Measurements from ENCODE around the gene VOPP1.

The VOPP1 gene

GRCh38 chr7:55423891-55424290 lies 148.4 kb downstream of the VOPP1 start:
- H3K4me3 ChIP-seq (ENCODE audit: low read depth, low read length): no peak overlapping the region
- DNase-seq (ENCODE audit: low read depth): no peak
- TF ChIP-seq CTCF (IDR thresholded peaks at IDR 0.05; ENCODE audit: control insufficient read depth, extremely low read depth, insufficient read depth): no peak

GRCh38 chr7:55423277-55423711 lies 149.0 kb downstream of the VOPP1 start:
- no peak overlapping the region for H3K4me3 ChIP-seq (ENCODE audit: low read depth, low read length)
- no peak for DNase-seq (ENCODE audit: low read depth)
- no peak for TF ChIP-seq CTCF (IDR thresholded peaks at IDR 0.05; ENCODE audit: control insufficient read depth, extremely low read depth, insufficient read depth)
